Progenitor cell of endocrine pancreas (in vitro differentiated cells): Measurements from ENCODE around the gene TMOD2. TPM values are rescaled to one million over a fixed set of nuclear protein-coding genes. Genes with fewer than 3 reads are reported as not detected.

Experiments
- DNase-seq: peaks from one replicate; pipeline ENCODE4 v3.0.0; 2021; ENCODE audit warnings: low spot score; ENCODE audit not compliant: unreplicated experiment
- H3K27ac Mint-ChIP-seq: 2 replicates; pipeline ENCODE4 v1.8.0; 2021; ENCODE audit warnings: mild to moderate bottlenecking, moderate library complexity, mixed read lengths
- H3K27me3 Mint-ChIP-seq: 2 replicates; pipeline ENCODE4 v1.8.0; 2021; ENCODE audit warnings: mixed read lengths
- H3K36me3 Mint-ChIP-seq: 2 replicates; pipeline ENCODE4 v1.8.0; 2022; ENCODE audit warnings: mixed read lengths; ENCODE audit not compliant: insufficient read depth
- H3K4me1 Mint-ChIP-seq: 2 replicates; pipeline ENCODE4 v1.8.0; 2021; ENCODE audit warnings: low read depth, mixed read lengths
- H3K4me3 Mint-ChIP-seq: 2 replicates; pipeline ENCODE4 v1.8.0; 2021; ENCODE audit warnings: low read depth, mild to moderate bottlenecking, moderate library complexity, mixed read lengths
- H3K9me3 Mint-ChIP-seq: 2 replicates; pipeline ENCODE4 v1.8.0; 2021; ENCODE audit warnings: low read depth, mixed read lengths
- total RNA-seq: library from RNA; stranded (reverse); gene quantifications from 2 replicates; pipeline ENCODE4 v1.2.1, GENCODE V29; 2021
- TF ChIP-seq, protein P1 (sequence below): fragments of 200-600 bp; sonication (generic); IDR thresholded peaks from one replicate; pipeline ENCODE4 v1.5.0; 2021; ENCODE audit warnings: antibody characterized with exemption, mild to moderate bottlenecking; ENCODE audit not compliant: unreplicated experiment

Gene TMOD2
- total RNA-seq, 1 donor from 2014 or later = 8.1 TPM

- H3K27ac Mint-ChIP-seq = no peak overlapping the region
- DNase-seq = no peak
- H3K27me3 Mint-ChIP-seq = no peaks in the 10 kb centered on the region
- TF ChIP-seq, protein P1, sequence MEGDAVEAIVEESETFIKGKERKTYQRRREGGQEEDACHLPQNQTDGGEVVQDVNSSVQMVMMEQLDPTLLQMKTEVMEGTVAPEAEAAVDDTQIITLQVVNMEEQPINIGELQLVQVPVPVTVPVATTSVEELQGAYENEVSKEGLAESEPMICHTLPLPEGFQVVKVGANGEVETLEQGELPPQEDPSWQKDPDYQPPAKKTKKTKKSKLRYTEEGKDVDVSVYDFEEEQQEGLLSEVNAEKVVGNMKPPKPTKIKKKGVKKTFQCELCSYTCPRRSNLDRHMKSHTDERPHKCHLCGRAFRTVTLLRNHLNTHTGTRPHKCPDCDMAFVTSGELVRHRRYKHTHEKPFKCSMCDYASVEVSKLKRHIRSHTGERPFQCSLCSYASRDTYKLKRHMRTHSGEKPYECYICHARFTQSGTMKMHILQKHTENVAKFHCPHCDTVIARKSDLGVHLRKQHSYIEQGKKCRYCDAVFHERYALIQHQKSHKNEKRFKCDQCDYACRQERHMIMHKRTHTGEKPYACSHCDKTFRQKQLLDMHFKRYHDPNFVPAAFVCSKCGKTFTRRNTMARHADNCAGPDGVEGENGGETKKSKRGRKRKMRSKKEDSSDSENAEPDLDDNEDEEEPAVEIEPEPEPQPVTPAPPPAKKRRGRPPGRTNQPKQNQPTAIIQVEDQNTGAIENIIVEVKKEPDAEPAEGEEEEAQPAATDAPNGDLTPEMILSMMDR = no peak
- no peak overlapping the region for H3K4me3 Mint-ChIP-seq
- H3K9me3 Mint-ChIP-seq = no peaks in the 10 kb centered on the region
- peaks cover 3% of the 10 kb centered on the region for H3K36me3 Mint-ChIP-seq
- peaks cover 17% of the 10 kb centered on the region for H3K4me1 Mint-ChIP-seq
Measured at GRCh38 chr15:51848811-51849210, 97.4 kb downstream of the TMOD2 start.

GRCh38 chr15:51849860-51850259, 98.5 kb downstream of the TMOD2 start:
- Mint-ChIP-seq H3K4me1 (peaks cover 17% of the 10 kb centered on the region), H3K27me3 (no peaks in the 10 kb centered on the region), H3K27ac (no peak overlapping the region), H3K9me3 (no peaks in the 10 kb centered on the region), H3K36me3 (peaks cover 3% of the 10 kb centered on the region), H3K4me3 (no peak overlapping the region)
- TF ChIP-seq, protein P1 = no peak
- no peak for DNase-seq

- no peaks in the 10 kb centered on the region for H3K9me3 Mint-ChIP-seq
- H3K4me1 Mint-ChIP-seq = peaks cover 9% of the 10 kb centered on the region
- no peak for DNase-seq
- H3K27me3 Mint-ChIP-seq = no peaks in the 10 kb centered on the region
- H3K4me3 Mint-ChIP-seq = no peak overlapping the region
- no peak overlapping the region for H3K27ac Mint-ChIP-seq
- peaks cover 3% of the 10 kb centered on the region for H3K36me3 Mint-ChIP-seq
- TF ChIP-seq, protein P1 = no peak
Measured at GRCh38 chr15:51853998-51854397, 102.6 kb downstream of the TMOD2 start.

DNA sequence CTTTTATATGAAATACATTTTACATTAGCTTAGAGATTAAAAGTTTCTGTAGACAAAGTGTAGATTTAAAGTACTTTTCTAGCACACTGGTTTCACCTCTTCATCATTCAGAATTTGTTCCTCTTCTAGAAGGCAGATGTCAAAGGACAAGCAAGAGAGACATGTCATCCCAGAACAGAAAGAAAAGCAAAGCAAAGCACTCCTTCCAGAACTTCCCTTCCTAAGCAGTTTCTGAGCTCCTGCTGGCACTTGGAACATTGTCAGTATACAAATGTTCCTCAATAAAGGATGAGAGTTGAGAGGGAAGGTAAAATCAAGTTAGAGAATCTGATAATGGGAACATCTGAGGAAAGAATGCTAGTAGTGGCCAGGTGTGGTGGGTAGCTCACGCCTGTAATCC, 104.2 kb downstream of the TMOD2 start:
- Mint-ChIP-seq H3K27me3 (no peaks in the 10 kb centered on the region), H3K36me3 (no peaks in the 10 kb centered on the region), H3K27ac (no peak overlapping the region), H3K4me3 (no peak overlapping the region), H3K9me3 (no peaks in the 10 kb centered on the region), H3K4me1 (peaks cover 9% of the 10 kb centered on the region)
- TF ChIP-seq, protein P1 = no peak
- DNase-seq = no peak

DNA sequence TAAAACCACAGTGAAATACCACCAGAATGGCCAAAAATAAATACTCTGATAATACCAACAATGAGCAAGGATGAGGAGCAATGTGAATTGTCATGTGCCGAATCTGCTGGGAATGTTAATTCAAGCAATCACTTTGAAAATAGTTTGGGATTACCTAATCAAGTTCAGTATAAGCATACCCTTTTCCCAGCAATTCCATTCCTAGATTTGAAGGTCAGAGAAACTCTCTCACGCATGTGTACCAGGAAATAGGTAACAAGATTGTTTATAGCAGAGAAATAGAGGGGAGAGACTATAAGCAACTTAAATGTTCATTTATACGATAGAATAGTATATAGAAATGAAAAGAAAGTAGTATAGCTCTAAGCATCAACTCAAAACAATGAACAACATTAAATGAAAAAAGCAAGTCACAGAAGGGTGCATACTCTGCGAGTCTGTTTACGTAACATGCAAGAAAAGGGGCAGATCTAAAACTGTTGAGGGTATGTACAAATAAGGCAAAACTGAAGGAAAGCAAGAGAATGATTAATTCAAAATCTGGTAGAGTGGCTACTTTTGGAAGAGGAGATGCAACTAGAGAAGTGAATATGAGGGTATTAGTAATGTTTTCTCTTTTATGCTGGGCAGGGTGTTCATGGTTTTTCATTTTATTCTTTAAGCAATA, 105.5 kb downstream of the TMOD2 start:
- Mint-ChIP-seq H3K36me3 (peaks cover 3% of the 10 kb centered on the region), H3K4me3 (no peak overlapping the region), H3K9me3 (no peaks in the 10 kb centered on the region), H3K27me3 (no peaks in the 10 kb centered on the region), H3K27ac (no peak overlapping the region), H3K4me1 (peaks cover 9% of the 10 kb centered on the region)
- TF ChIP-seq, protein P1 = no peak
- DNase-seq = no peak
